ENCODE data around the gene SLC9A7.

DNA sequence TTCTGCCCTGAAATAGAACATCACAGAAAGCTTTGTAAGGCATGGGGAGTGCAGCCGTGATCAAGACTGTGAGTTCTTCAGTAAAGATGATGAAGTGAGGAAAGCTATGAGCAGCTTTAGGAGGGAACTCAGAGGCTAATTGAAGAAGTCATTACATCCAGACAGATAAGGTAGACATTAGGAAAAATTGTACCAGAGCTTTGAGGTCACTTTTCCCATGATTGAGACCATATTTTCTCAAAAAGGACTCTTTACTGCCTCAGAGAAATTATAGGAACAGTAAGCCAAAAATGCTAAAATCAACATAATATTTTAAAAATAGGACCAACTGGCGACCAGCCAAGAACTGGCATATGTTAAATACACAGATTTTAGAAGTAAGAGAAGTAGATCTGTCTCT is 174.2 kb downstream of the SLC9A7 start:
- TF ChIP-seq POLR2A (IDR thresholded peaks at IDR 0.05; ENCODE audit: low read depth, low read length) (no peak), POLR2AphosphoS5 (IDR thresholded peaks at IDR 0.05; ENCODE audit: low read depth, low read length) (no peak), TAF1 (IDR thresholded peaks at IDR 0.05; ENCODE audit: low read depth, low read length) (no peak)

Data from GM12891 (cell line).